Endometrial microvascular endothelial cells (primary cell): ENCODE measurements around the gene TREX2. TPM values are rescaled to one million over a fixed set of nuclear protein-coding genes. Genes with fewer than 3 reads are reported as not detected.

Experiments used
- in situ Hi-C: cut with HindIII; loops from 2 replicates; pipeline ENCODE4 v1.10.0; 2017; ENCODE audit warnings: low sequenced_read_pairs, low pct_unique_long_range_greater_than_20kb; ENCODE audit errors: inconsistent ontology term
- total RNA-seq: library from RNA; depleted of rRNA; stranded (reverse); fragments of >200 nt; gene quantifications from one replicate; pipeline ENCODE4 v1.2.3, GENCODE V29; 2015; ENCODE audit errors: inconsistent ontology term

The TREX2 gene
- total RNA-seq, 1 donor from 2014 or later = 0.56 TPM

GRCh38 chrX:153398275-153398960 is 47.4 kb downstream of the TREX2 start:
- in situ Hi-C loops = no loop called here

GRCh38 chrX:153397256-153397960 is 48.4 kb downstream of the TREX2 start:
- in situ Hi-C loops = no loop called here

DNA sequence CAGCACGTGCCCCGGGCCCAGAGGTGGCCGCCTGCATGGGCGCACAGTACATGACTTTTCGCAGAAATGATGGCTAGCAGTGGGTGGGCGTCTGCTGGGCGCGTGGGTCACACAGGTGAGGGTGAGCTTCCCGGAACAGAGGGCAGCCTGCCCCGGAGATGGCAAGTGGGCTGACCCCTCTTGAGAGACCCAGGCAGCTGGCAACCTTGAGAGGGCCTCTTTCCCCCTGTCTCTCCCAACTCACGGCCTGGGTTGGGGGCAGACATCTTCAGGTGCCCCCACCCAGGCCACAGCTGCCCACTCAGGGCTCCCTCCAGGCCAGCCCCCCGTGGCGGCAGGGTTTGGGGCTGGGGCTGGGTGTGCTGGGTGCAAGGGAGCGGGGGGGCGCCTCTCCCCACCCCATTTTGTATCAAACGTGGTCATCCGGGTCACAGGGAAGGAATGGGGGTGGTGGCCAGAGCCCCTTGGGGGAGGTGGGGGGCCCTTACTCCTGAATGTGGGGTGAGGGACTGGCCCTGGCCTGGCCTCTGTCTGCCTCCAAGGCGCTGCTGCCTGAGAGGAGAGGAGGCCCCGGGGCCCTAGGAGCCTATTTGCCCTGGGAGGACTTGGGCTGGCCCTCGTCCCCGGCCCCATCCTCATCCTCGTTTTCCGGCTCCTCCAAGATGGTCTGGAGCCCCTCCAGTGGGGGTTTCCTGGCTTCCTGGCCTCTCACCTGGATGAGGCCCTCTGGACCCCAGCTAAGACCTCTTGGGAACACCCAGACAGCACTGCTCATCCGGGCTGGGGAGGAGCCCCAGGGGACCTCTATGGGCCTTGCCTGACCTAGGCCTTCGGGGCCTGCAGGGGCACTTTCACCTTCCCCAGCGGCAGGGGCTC is 49.3 kb downstream of the TREX2 start:
- in situ Hi-C loops = no loop called here

GRCh38 chrX:153395613-153396319 is 50.1 kb downstream of the TREX2 start:
- in situ Hi-C loops = no loop called here

DNA sequence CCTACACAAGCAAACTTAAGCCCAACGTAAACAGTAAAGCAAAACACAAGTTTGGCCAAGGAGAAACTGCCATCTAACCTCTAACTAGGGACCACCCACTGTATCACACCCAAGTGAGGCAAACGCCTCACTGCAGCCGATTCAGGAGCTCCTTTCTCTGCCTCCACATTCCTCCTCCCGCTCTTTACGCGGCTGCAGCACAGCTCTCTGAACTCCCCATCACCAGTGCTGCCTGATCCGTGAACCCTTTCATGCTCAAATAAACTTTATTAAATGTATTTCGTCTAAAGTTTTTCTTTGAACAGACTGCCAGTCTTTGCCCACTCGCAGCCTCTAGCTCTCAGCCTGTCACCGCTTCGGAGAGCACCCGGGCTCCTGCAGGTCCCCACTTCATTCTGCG is 51.2 kb downstream of the TREX2 start:
- in situ Hi-C loops = no loop called here

Other genes with a start within 250 kb of the TREX2 start
- gene PNMA6F, start 124.3 kb downstream of the TREX2 start, total RNA-seq = not detected
- 4.7 TPM for gene ZNF275, start 111.9 kb downstream of the TREX2 start, total RNA-seq
- not detected for gene PNMA6E, start 44.7 kb downstream of the TREX2 start, total RNA-seq
- gene ZFP92, start 34.6 kb downstream of the TREX2 start, total RNA-seq = 1.3 TPM
- gene HAUS7, start 24.5 kb upstream of the TREX2 start, total RNA-seq = 39.3 TPM
- 2.9 TPM for gene BGN, start 48.9 kb upstream of the TREX2 start, total RNA-seq
- gene ATP2B3, start 71.6 kb upstream of the TREX2 start, total RNA-seq = not detected
- 52.3 TPM for gene CCNQ, start 153.1 kb upstream of the TREX2 start, total RNA-seq
- not detected for gene DUSP9, start 201.1 kb upstream of the TREX2 start, total RNA-seq
- not detected for gene PNCK, start 227.8 kb upstream of the TREX2 start, total RNA-seq
- gene SLC6A8, start 241.9 kb upstream of the TREX2 start, total RNA-seq = 2.6 TPM